GM18520 (cell line): ENCODE results near the gene CYTH1.

Experiments used
- ATAC-seq: cut with Tn5 transposase; IDR thresholded peaks from one replicate; pipeline ENCODE4 v1.9.1; 2021; ENCODE audit not compliant: unreplicated experiment

The CYTH1 gene

GRCh38 chr17:78628547-78629435, 153.3 kb downstream of the CYTH1 start:
- no peak for ATAC-seq

DNA sequence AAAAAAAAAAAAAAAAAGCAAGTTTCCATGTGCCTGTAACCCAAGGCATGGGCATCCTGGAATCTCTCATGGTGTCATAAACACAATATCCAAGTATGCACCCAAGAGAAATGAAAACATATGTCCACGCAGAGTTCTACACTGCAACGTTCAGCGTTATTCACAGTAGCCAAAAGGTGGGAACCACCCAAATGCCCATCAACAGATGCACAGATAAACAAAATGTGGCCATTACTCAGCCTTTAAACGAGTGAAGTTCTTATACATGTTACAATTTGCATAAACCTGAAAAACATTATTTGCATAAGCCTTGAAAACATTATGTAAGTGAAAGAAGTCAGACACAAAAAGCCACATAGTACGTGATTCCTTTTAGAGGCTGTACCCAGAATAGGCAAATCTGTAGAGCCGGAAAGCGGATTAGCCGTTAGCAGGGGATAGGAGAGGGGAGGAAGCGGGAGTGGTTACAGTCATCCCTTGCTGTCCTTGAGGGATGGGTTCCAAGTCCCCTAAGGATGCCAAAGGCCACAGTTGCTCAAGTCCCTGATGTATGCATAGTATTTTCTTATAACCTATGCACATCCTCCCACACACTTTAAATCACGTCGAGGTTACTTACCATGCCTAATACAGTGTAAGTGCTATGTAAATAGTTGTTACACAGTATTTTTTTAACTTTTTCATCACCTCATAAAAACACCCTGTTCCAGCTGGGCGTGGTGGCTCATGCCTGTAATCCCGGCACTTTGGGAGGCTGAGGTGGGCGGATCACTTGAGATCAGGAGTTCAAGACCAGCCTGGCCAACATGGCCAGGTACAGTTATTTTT, 157.5 kb downstream of the CYTH1 start:
- ATAC-seq: no peak
